HFF-Myc (cell line): Measurements from ENCODE around the gene TMEM97.

Experiments
- DNase-seq: peaks from one replicate; pipeline ENCODE4 v3.0.0-alpha.2; 2011; ENCODE audit warnings: low read depth; ENCODE audit errors: extremely low read depth
- H3K4me3 ChIP-seq: replicated peaks from 2 replicates; pipeline ENCODE4 v1.5.1; 2011; ENCODE audit warnings: low read depth, mild to moderate bottlenecking, control low read depth, low read length
- CTCF ChIP-seq: IDR thresholded peaks from 2 replicates; pipeline ENCODE4 v1.5.1; 2012; ENCODE audit warnings: mild to moderate bottlenecking, low read depth, low read length, control low read depth; ENCODE audit errors: missing control alignments

Gene TMEM97

GRCh38 chr17:28344011-28344410 lies 25.0 kb downstream of the TMEM97 start:
- DNase-seq, result no peak
- TF ChIP-seq CTCF, result no peak
- H3K4me3 ChIP-seq, result no peak overlapping the region

- no peak for DNase-seq
- TF ChIP-seq CTCF, result no peak
- no peak overlapping the region for H3K4me3 ChIP-seq
These were observed 25.5 kb downstream of the TMEM97 start for GRCh38 chr17:28344435-28344901.

GRCh38 chr17:28345419-28346198 lies 26.6 kb downstream of the TMEM97 start:
- no peak for DNase-seq
- no peak overlapping the region for H3K4me3 ChIP-seq
- TF ChIP-seq CTCF, result no peak

GRCh38 chr17:28346199-28346580 lies 27.2 kb downstream of the TMEM97 start:
- no peak overlapping the region for H3K4me3 ChIP-seq
- no peak for DNase-seq
- TF ChIP-seq CTCF, result no peak

- TF ChIP-seq CTCF, result peak; percentile 35
- DNase-seq, result no peak
- H3K4me3 ChIP-seq, result no peak overlapping the region
These were observed 27.8 kb downstream of the TMEM97 start for GRCh38 chr17:28346746-28347246.

- H3K4me3 ChIP-seq, result no peak overlapping the region
- DNase-seq, result peak; percentile 59
- no peak for TF ChIP-seq CTCF
These were observed 28.4 kb downstream of the TMEM97 start for GRCh38 chr17:28347261-28347891.
